Measurements from ENCODE around the gene RXFP2. TPM values are rescaled to one million over a fixed set of nuclear protein-coding genes. Genes with fewer than 3 reads are reported as not detected.

The RXFP2 gene
- total and polyA plus RNA-seq, 2 experiments from 2014 or later = not detected

- WGBS (ENCODE audit: low lambda C conversion rate, missing lambda C conversion rate) = 91% methylated on average over 3 of the region's 3 CpGs
- DNase-seq (ENCODE audit: low spot score) = no peak
- Histone ChIP-seq H4K20me1 (ENCODE audit: insufficient read depth, poor library complexity, severe bottlenecking) (no peaks in the 10 kb centered on the region), H3K79me2 (no peaks in the 10 kb centered on the region), H3K36me3 (replicated peaks; ENCODE audit: insufficient read depth, low read depth) (no peaks in the 10 kb centered on the region), H3K4me2 (no peak overlapping the region), H2AFZ (no peak overlapping the region), H3K27ac (no peak overlapping the region), H3K9me3 (ENCODE audit: low read depth) (no peaks in the 10 kb centered on the region), H3K27me3 (no peaks in the 10 kb centered on the region), H3K4me3 (no peak overlapping the region), H3K4me1 (ENCODE audit: insufficient read depth) (no peaks in the 10 kb centered on the region), H3K9me2 (replicated peaks; ENCODE audit: insufficient read depth) (no peaks in the 10 kb centered on the region)
- no peak for TF ChIP-seq EZH2 (IDR thresholded peaks at IDR 0.05; ENCODE audit: borderline replicate concordance)
- TF ChIP-seq, protein P1, sequence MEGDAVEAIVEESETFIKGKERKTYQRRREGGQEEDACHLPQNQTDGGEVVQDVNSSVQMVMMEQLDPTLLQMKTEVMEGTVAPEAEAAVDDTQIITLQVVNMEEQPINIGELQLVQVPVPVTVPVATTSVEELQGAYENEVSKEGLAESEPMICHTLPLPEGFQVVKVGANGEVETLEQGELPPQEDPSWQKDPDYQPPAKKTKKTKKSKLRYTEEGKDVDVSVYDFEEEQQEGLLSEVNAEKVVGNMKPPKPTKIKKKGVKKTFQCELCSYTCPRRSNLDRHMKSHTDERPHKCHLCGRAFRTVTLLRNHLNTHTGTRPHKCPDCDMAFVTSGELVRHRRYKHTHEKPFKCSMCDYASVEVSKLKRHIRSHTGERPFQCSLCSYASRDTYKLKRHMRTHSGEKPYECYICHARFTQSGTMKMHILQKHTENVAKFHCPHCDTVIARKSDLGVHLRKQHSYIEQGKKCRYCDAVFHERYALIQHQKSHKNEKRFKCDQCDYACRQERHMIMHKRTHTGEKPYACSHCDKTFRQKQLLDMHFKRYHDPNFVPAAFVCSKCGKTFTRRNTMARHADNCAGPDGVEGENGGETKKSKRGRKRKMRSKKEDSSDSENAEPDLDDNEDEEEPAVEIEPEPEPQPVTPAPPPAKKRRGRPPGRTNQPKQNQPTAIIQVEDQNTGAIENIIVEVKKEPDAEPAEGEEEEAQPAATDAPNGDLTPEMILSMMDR (IDR thresholded peaks at IDR 0.05; ENCODE audit: poor library complexity) = no peak
- TF ChIP-seq EZH2phosphoT487 (IDR thresholded peaks at IDR 0.05; ENCODE audit: low read depth, severe bottlenecking, unreplicated experiment) = no peak
These were observed 35.5 kb upstream of the RXFP2 start for GRCh38 chr13:31703780-31704179.

DNA sequence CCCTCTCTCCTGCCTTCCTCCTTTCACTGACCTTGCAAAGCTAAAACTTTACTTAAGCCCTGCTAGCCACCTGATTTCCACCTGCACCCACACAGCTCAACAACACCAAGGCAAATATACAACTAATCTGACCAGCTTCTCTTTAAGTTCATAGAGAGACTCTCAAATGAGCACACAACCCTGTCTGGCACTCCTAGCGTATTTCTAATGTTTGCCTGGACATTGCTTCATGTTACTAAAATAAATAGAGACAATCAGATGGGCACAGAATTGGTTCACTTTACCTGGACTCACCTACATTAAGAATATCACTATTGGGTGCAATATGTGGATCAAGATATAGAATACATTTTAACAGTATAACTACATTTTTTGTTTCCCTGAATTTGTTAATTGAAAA is 33.2 kb upstream of the RXFP2 start:
- Histone ChIP-seq H3K4me2 (no peak overlapping the region), H3K36me3 (replicated peaks; ENCODE audit: insufficient read depth, low read depth) (no peaks in the 10 kb centered on the region), H3K27ac (no peak overlapping the region), H3K79me2 (no peaks in the 10 kb centered on the region), H4K20me1 (ENCODE audit: insufficient read depth, poor library complexity, severe bottlenecking) (no peaks in the 10 kb centered on the region), H3K4me1 (ENCODE audit: insufficient read depth) (no peaks in the 10 kb centered on the region), H3K27me3 (no peaks in the 10 kb centered on the region), H3K4me3 (no peak overlapping the region), H3K9me3 (ENCODE audit: low read depth) (no peaks in the 10 kb centered on the region), H2AFZ (no peak overlapping the region), H3K9me2 (replicated peaks; ENCODE audit: insufficient read depth) (no peaks in the 10 kb centered on the region)
- TF ChIP-seq EZH2 (IDR thresholded peaks at IDR 0.05; ENCODE audit: borderline replicate concordance) (no peak), EZH2phosphoT487 (IDR thresholded peaks at IDR 0.05; ENCODE audit: low read depth, severe bottlenecking, unreplicated experiment) (no peak)
- TF ChIP-seq, protein P1 (IDR thresholded peaks at IDR 0.05; ENCODE audit: poor library complexity) = no peak
- WGBS (ENCODE audit: low lambda C conversion rate, missing lambda C conversion rate) = 96% methylated on average over 1 of the region's 1 CpG
- no peak for DNase-seq (ENCODE audit: low spot score)

DNA sequence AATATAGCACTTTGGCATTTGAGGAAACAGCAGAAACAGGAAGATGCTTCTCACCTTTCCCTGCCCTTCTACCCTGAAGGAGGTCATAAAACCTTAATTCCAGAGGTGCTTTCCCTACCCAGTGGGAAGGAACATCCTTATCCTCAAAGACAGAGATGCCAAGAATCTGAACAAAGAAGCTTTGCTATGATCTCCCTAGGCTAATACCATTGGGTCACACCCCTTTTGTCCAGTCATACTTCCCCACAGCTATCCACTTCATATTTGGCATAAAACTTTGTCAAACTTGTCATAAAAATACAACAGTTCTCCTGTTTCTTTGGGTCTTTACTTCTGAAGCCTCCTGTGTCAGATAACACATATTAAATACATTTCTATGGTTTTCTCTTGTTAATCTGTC is 21.7 kb upstream of the RXFP2 start:
- Histone ChIP-seq H3K4me1 (ENCODE audit: insufficient read depth) (no peaks in the 10 kb centered on the region), H3K4me3 (no peak overlapping the region), H3K79me2 (no peaks in the 10 kb centered on the region), H3K9me3 (ENCODE audit: low read depth) (no peaks in the 10 kb centered on the region), H3K36me3 (replicated peaks; ENCODE audit: insufficient read depth, low read depth) (no peaks in the 10 kb centered on the region), H3K9me2 (replicated peaks; ENCODE audit: insufficient read depth) (no peaks in the 10 kb centered on the region), H3K27ac (no peak overlapping the region), H4K20me1 (ENCODE audit: insufficient read depth, poor library complexity, severe bottlenecking) (no peaks in the 10 kb centered on the region), H3K4me2 (no peak overlapping the region), H2AFZ (no peak overlapping the region), H3K27me3 (no peaks in the 10 kb centered on the region)
- no peak for DNase-seq (ENCODE audit: low spot score)
- TF ChIP-seq, protein P1 (IDR thresholded peaks at IDR 0.05; ENCODE audit: poor library complexity) = no peak
- TF ChIP-seq EZH2phosphoT487 (IDR thresholded peaks at IDR 0.05; ENCODE audit: low read depth, severe bottlenecking, unreplicated experiment) (no peak), EZH2 (IDR thresholded peaks at IDR 0.05; ENCODE audit: borderline replicate concordance) (no peak)

DNA sequence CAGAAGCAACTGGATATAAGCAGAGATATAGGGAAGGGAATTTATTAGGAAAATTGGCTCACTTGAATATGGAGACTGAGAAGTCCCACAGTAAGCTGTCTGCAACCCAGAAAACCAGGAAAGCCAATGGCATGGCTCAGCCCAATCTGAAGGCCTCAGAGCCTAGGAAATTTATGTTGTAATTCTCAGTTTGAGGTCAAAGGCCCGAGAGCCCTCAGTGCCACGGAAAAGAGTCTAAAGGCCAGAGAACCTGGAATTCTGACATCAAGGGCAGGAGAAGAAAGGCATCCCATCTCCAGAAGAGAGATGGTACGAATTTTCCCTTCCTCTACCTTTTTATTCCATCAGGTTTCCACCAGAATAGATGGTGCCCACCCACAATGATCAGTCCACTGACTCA is 20.1 kb upstream of the RXFP2 start:
- H3K9me2 ChIP-seq (replicated peaks; ENCODE audit: insufficient read depth) = no peaks in the 10 kb centered on the region
- H3K27me3 ChIP-seq = no peaks in the 10 kb centered on the region

More for the DNA sequence above, 20.1 kb upstream of the RXFP2 start:
- H3K4me1 ChIP-seq (ENCODE audit: insufficient read depth) = no peaks in the 10 kb centered on the region
- no peak overlapping the region for H3K4me2 ChIP-seq
- no peaks in the 10 kb centered on the region for H4K20me1 ChIP-seq (ENCODE audit: insufficient read depth, poor library complexity, severe bottlenecking)
- 85% methylated on average over 3 of the region's 3 CpGs for WGBS (ENCODE audit: low lambda C conversion rate, missing lambda C conversion rate)
- no peaks in the 10 kb centered on the region for H3K79me2 ChIP-seq
- DNase-seq (ENCODE audit: low spot score) = no peak
- H2AFZ ChIP-seq = no peak overlapping the region
- H3K27ac ChIP-seq = no peak overlapping the region
- no peak overlapping the region for H3K4me3 ChIP-seq
- H3K36me3 ChIP-seq (replicated peaks; ENCODE audit: insufficient read depth, low read depth) = no peaks in the 10 kb centered on the region
- no peak for TF ChIP-seq EZH2 (IDR thresholded peaks at IDR 0.05; ENCODE audit: borderline replicate concordance)
- TF ChIP-seq, protein P1 (IDR thresholded peaks at IDR 0.05; ENCODE audit: poor library complexity) = no peak
- no peak for TF ChIP-seq EZH2phosphoT487 (IDR thresholded peaks at IDR 0.05; ENCODE audit: low read depth, severe bottlenecking, unreplicated experiment)
- no peaks in the 10 kb centered on the region for H3K9me3 ChIP-seq (ENCODE audit: low read depth)

All from hepatocyte (in vitro differentiated cells).